Measurements from ENCODE around the gene LAMTOR3. TPM values are rescaled to one million over a fixed set of nuclear protein-coding genes. Genes with fewer than 3 reads are reported as not detected.

LAMTOR3 gene
- total RNA-seq, 1 experiment from 2014 or later: 21.2 TPM

- no peak for ATAC-seq
- no peak overlapping the region for H3K4me3 Mint-ChIP-seq
- CTCF ChIA-PET: no interaction called here
- H3K9me3 Mint-ChIP-seq: peaks cover 6% of the 10 kb centered on the region; the same call in 1 of the 2 replicates
- H3K27me3 Mint-ChIP-seq (ENCODE audit: low read depth): no peaks in the 10 kb centered on the region
- no peak overlapping the region; the same call in 1 of the 2 replicates for H3K27ac Mint-ChIP-seq
- DNase-seq (ENCODE audit: low spot score): no peak
- POLR2A ChIA-PET: no interaction called here
- TF ChIP-seq ZNF317 (CRISPR knock-in tag; IDR thresholded peaks at IDR 0.05; ENCODE audit: borderline replicate concordance, low read depth) (no peak), ZNF532 (CRISPR knock-in tag; IDR thresholded peaks at IDR 0.05; ENCODE audit: borderline replicate concordance) (no peak), MAX (CRISPR knock-in tag; IDR thresholded peaks at IDR 0.05) (no peak), ETV6 (CRISPR knock-in tag; IDR thresholded peaks at IDR 0.05) (no peak), NR1H2 (CRISPR knock-in tag; IDR thresholded peaks at IDR 0.05) (no peak), KAT7 (CRISPR knock-in tag; IDR thresholded peaks at IDR 0.05; ENCODE audit: borderline replicate concordance) (no peak), CREM (CRISPR knock-in tag; IDR thresholded peaks at IDR 0.05) (no peak), E2F5 (CRISPR knock-in tag; IDR thresholded peaks at IDR 0.05) (no peak), IRF2 (CRISPR knock-in tag; IDR thresholded peaks at IDR 0.05; ENCODE audit: borderline replicate concordance, low read depth) (no peak), ZNF423 (CRISPR knock-in tag; IDR thresholded peaks at IDR 0.05) (no peak), TEAD1 (CRISPR knock-in tag; IDR thresholded peaks at IDR 0.05) (no peak), CBFB (CRISPR knock-in tag; IDR thresholded peaks at IDR 0.05; ENCODE audit: low read depth) (no peak), NFE2L1 (CRISPR knock-in tag; IDR thresholded peaks at IDR 0.05) (no peak), HMGA2 (CRISPR knock-in tag; IDR thresholded peaks at IDR 0.05) (no peak), ATF6 (CRISPR knock-in tag; IDR thresholded peaks at IDR 0.05) (no peak), CDX4 (CRISPR knock-in tag; IDR thresholded peaks at IDR 0.05; ENCODE audit: borderline replicate concordance) (no peak)
- peaks cover 11% of the 10 kb centered on the region for H3K4me1 Mint-ChIP-seq
- H3K36me3 Mint-ChIP-seq: no peaks in the 10 kb centered on the region
Observed at GRCh38 chr4:99856166-99856565, 38.1 kb downstream of the LAMTOR3 start.

GRCh38 chr4:99855678-99856077 lies 38.5 kb downstream of the LAMTOR3 start:
- ChIA-PET POLR2A (no interaction called here), CTCF (no interaction called here)
- Mint-ChIP-seq H3K36me3 (no peaks in the 10 kb centered on the region), H3K4me1 (peaks cover 11% of the 10 kb centered on the region), H3K9me3 (peaks cover 6% of the 10 kb centered on the region; the same call in 1 of the 2 replicates), H3K27me3 (ENCODE audit: low read depth) (no peaks in the 10 kb centered on the region), H3K4me3 (no peak overlapping the region), H3K27ac (no peak overlapping the region)
- ATAC-seq: no peak
- no peak for TF ChIP-seq SOX15 (CRISPR knock-in tag; IDR thresholded peaks at IDR 0.05)
- no peak for TF ChIP-seq FOXP1 (CRISPR knock-in tag; IDR thresholded peaks at IDR 0.05; ENCODE audit: borderline replicate concordance)
- TF ChIP-seq ZNF512 (CRISPR knock-in tag; IDR thresholded peaks at IDR 0.05; ENCODE audit: borderline replicate concordance): no peak
- DNase-seq (ENCODE audit: low spot score): no peak
